Thyroid gland (tissue), 4 donors: ENCODE data around the gene CCDC61.

ENCODE experiments used
- CTCF ChIP-seq, 6 experiments: fragments of 200-600 bp in 3 of 6; fragments of 450-650 bp in 3 of 6; sonication (generic) in 3 of 6; IDR thresholded peaks; one replicate each; pipeline ENCODE4 v1.5.1; 2016 to 2019; ENCODE audit warnings: antibody characterized with exemption in 6 of 6, mild to moderate bottlenecking in 2 of 6, inconsistent platforms in 1 of 6, moderate library complexity in 1 of 6
- POLR2A ChIP-seq, 2 donors: fragments of 450-650 bp; IDR thresholded peaks; one replicate each; pipeline ENCODE4 v1.6.1; 2017; ENCODE audit warnings: antibody characterized with exemption in 2 of 2, mild to moderate bottlenecking in 2 of 2, moderate library complexity in 1 of 2

GRCh38 chr19:46040125-46040524 is 44.9 kb downstream of the CCDC61 start:
- no peak for TF ChIP-seq CTCF (IDR thresholded peaks at IDR 0.05)
- no peak for TF ChIP-seq POLR2A (IDR thresholded peaks at IDR 0.05)
